ENCODE data around the gene CCN2.
"Not testable (repeated sequence)": the region's sequence is repeated elsewhere in the genome, so short reads cannot be mapped to it uniquely, and the experiment has no call there.

The CCN2 gene

GRCh38 chr6:131916847-131917246, 34.3 kb downstream of the CCN2 start:
- H2AFZ ChIP-seq (ENCODE audit: low read length), result no peak overlapping the region
- H3K9ac ChIP-seq (ENCODE audit: low read length), result no peak overlapping the region
- H3K27me3 ChIP-seq (ENCODE audit: insufficient read depth, low read length), result no peaks in the 10 kb centered on the region
- no peak overlapping the region for H3K4me2 ChIP-seq (ENCODE audit: low read length)
- no peaks in the 10 kb centered on the region for H3F3A ChIP-seq (ENCODE audit: insufficient read depth, low read length)
- H3K36me3 ChIP-seq (ENCODE audit: insufficient read depth, low read length), result no peaks in the 10 kb centered on the region
- no peaks in the 10 kb centered on the region for H3K9me3 ChIP-seq (ENCODE audit: low read length)
- H4K20me1 ChIP-seq (ENCODE audit: insufficient read depth, low read length), result no peaks in the 10 kb centered on the region
- no peak overlapping the region for H3K27ac ChIP-seq (ENCODE audit: low read depth, low read length, poor library complexity, severe bottlenecking)
- no peaks in the 10 kb centered on the region for H3K9me2 ChIP-seq (ENCODE audit: low read depth, low read length)
- no peak overlapping the region for H3K4me3 ChIP-seq (ENCODE audit: low read depth, low read length, poor library complexity, severe bottlenecking)
- TF ChIP-seq EZH2 (IDR thresholded peaks at IDR 0.05; ENCODE audit: borderline replicate concordance, low read length), result no peak
- no peak for TF ChIP-seq CTCF (IDR thresholded peaks at IDR 0.05; ENCODE audit: low read length)
- H3K4me1 ChIP-seq (ENCODE audit: insufficient read depth, low read length, severe bottlenecking), result no peaks in the 10 kb centered on the region
- no peaks in the 10 kb centered on the region for H3K79me2 ChIP-seq (ENCODE audit: insufficient read depth, low read length)

GRCh38 chr6:131916091-131916796, 34.9 kb downstream of the CCN2 start:
- not testable (repeated sequence) for H3K4me3 ChIP-seq (ENCODE audit: low read depth, low read length, poor library complexity, severe bottlenecking); H3K9me3 ChIP-seq (ENCODE audit: low read length); H3F3A ChIP-seq (ENCODE audit: insufficient read depth, low read length); H3K79me2 ChIP-seq (ENCODE audit: insufficient read depth, low read length); H3K9ac ChIP-seq (ENCODE audit: low read length); H3K9me2 ChIP-seq (ENCODE audit: low read depth, low read length); H2AFZ ChIP-seq (ENCODE audit: low read length); H3K4me2 ChIP-seq (ENCODE audit: low read length); H3K27me3 ChIP-seq (ENCODE audit: insufficient read depth, low read length); H4K20me1 ChIP-seq (ENCODE audit: insufficient read depth, low read length); H3K4me1 ChIP-seq (ENCODE audit: insufficient read depth, low read length, severe bottlenecking); H3K27ac ChIP-seq (ENCODE audit: low read depth, low read length, poor library complexity, severe bottlenecking); H3K36me3 ChIP-seq (ENCODE audit: insufficient read depth, low read length)

- Histone ChIP-seq H3K4me2 (ENCODE audit: low read length) (no peak overlapping the region), H3K4me1 (ENCODE audit: insufficient read depth, low read length, severe bottlenecking) (no peaks in the 10 kb centered on the region), H3K9me3 (ENCODE audit: low read length) (no peaks in the 10 kb centered on the region), H3K36me3 (ENCODE audit: insufficient read depth, low read length) (no peaks in the 10 kb centered on the region), H3F3A (ENCODE audit: insufficient read depth, low read length) (no peaks in the 10 kb centered on the region), H3K4me3 (ENCODE audit: low read depth, low read length, poor library complexity, severe bottlenecking) (no peak overlapping the region), H3K27me3 (ENCODE audit: insufficient read depth, low read length) (no peaks in the 10 kb centered on the region), H3K27ac (ENCODE audit: low read depth, low read length, poor library complexity, severe bottlenecking) (no peak overlapping the region), H3K9ac (ENCODE audit: low read length) (no peak overlapping the region), H4K20me1 (ENCODE audit: insufficient read depth, low read length) (no peaks in the 10 kb centered on the region), H3K9me2 (ENCODE audit: low read depth, low read length) (no peaks in the 10 kb centered on the region), H3K79me2 (ENCODE audit: insufficient read depth, low read length) (no peaks in the 10 kb centered on the region), H2AFZ (ENCODE audit: low read length) (no peak overlapping the region)
- TF ChIP-seq EZH2 (IDR thresholded peaks at IDR 0.05; ENCODE audit: borderline replicate concordance, low read length) (no peak), CTCF (IDR thresholded peaks at IDR 0.05; ENCODE audit: low read length) (peak; percentile 86)
Observed at GRCh38 chr6:131914967-131915751, 36.0 kb downstream of the CCN2 start.
